ENCODE measurements around the gene C10orf120. TPM values are rescaled to one million over a fixed set of nuclear protein-coding genes. Genes with fewer than 3 reads are reported as not detected.

Gene C10orf120
- total RNA-seq, 1 donor from 2014 or later, result not detected

DNA sequence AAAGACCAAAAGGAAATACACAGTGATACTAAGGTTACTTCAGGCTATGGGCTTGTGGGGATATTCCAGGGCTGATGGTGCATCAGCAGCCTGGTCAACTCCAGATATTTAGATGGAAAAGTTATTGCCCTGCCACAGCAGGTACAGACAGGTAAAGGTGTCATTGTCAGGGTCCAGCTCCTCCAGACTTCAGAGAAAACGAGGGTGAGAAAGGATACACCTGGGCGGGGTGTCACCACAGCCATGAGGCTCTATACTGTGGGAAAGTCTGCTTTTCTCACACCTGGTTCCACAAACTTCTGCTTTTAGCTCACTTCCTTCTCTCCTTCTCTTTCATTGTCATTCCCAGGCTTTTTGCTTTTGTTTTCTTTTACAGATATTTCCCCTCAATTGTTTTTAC lies 2.0 kb upstream of the C10orf120 start:
- no peaks in the 10 kb centered on the region for H3K9me3 Mint-ChIP-seq (ENCODE audit: unreplicated experiment)
- H3K4me3 Mint-ChIP-seq (ENCODE audit: unreplicated experiment), result no peak overlapping the region
- TF ChIP-seq, protein P1, sequence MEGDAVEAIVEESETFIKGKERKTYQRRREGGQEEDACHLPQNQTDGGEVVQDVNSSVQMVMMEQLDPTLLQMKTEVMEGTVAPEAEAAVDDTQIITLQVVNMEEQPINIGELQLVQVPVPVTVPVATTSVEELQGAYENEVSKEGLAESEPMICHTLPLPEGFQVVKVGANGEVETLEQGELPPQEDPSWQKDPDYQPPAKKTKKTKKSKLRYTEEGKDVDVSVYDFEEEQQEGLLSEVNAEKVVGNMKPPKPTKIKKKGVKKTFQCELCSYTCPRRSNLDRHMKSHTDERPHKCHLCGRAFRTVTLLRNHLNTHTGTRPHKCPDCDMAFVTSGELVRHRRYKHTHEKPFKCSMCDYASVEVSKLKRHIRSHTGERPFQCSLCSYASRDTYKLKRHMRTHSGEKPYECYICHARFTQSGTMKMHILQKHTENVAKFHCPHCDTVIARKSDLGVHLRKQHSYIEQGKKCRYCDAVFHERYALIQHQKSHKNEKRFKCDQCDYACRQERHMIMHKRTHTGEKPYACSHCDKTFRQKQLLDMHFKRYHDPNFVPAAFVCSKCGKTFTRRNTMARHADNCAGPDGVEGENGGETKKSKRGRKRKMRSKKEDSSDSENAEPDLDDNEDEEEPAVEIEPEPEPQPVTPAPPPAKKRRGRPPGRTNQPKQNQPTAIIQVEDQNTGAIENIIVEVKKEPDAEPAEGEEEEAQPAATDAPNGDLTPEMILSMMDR (IDR thresholded peaks at IDR 0.05), result no peak
- H3K4me1 Mint-ChIP-seq (ENCODE audit: unreplicated experiment), result peaks cover 1% of the 10 kb centered on the region
- H3K27me3 Mint-ChIP-seq (ENCODE audit: unreplicated experiment), result peaks cover 21% of the 10 kb centered on the region
- H3K36me3 Mint-ChIP-seq (ENCODE audit: unreplicated experiment), result no peaks in the 10 kb centered on the region
- H3K27ac Mint-ChIP-seq (ENCODE audit: unreplicated experiment), result no peak overlapping the region
- no peak for DNase-seq (ENCODE audit: extremely low spot score, unreplicated experiment)

DNA sequence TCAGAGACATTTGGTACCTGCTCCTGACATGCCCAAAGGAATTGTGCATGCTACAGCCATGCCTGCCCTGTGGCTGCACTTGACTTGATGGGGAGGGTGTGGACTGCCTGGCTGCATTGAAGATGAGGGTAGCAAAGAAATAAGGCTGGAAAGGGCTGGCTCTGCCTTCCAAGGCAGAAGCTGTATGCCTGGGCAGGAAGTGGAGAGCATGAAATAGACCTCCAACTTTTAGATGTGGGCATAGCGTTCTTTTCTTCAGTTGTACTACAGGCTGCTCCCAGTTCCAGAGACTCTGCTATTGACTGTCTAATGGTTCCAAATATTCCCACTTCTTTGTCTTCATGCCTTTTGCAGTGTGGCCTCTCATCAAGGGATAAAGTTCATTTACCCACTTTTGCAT lies 3.0 kb downstream of the C10orf120 start:
- DNase-seq (ENCODE audit: extremely low spot score, unreplicated experiment), result no peak
- no peak overlapping the region for H3K4me3 Mint-ChIP-seq (ENCODE audit: unreplicated experiment)
- H3K9me3 Mint-ChIP-seq (ENCODE audit: unreplicated experiment), result no peaks in the 10 kb centered on the region
- TF ChIP-seq, protein P1 (IDR thresholded peaks at IDR 0.05), result no peak
- H3K4me1 Mint-ChIP-seq (ENCODE audit: unreplicated experiment), result no peaks in the 10 kb centered on the region
- no peaks in the 10 kb centered on the region for H3K36me3 Mint-ChIP-seq (ENCODE audit: unreplicated experiment)
- H3K27ac Mint-ChIP-seq (ENCODE audit: unreplicated experiment), result no peak overlapping the region
- peaks cover 11% of the 10 kb centered on the region for H3K27me3 Mint-ChIP-seq (ENCODE audit: unreplicated experiment)

DNA sequence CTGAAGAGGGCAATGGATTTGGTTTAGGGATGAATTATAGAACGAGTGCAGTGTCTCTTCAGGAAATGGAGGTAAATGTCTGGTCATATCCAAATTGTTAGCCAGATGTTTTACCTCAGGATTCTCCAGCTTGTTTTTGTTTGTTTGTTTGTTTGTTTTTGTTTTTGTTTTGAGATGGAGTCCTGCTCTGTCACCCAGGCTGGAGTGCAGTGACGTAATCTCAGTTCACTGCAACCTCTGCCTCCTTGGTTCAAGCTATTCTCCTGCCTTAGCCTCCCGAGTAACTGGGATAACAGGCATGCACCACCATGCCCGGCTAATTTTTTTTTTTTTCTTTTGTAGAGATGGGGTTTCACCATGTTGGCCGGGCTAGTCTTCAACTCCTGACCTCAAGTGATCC lies 6.9 kb downstream of the C10orf120 start:
- no peaks in the 10 kb centered on the region for H3K4me1 Mint-ChIP-seq (ENCODE audit: unreplicated experiment)
- H3K36me3 Mint-ChIP-seq (ENCODE audit: unreplicated experiment), result no peaks in the 10 kb centered on the region
- no peak overlapping the region for H3K27ac Mint-ChIP-seq (ENCODE audit: unreplicated experiment)
- TF ChIP-seq, protein P1 (IDR thresholded peaks at IDR 0.05), result no peak
- peaks cover 7% of the 10 kb centered on the region for H3K27me3 Mint-ChIP-seq (ENCODE audit: unreplicated experiment)
- DNase-seq (ENCODE audit: extremely low spot score, unreplicated experiment), result no peak
- no peak overlapping the region for H3K4me3 Mint-ChIP-seq (ENCODE audit: unreplicated experiment)
- no peaks in the 10 kb centered on the region for H3K9me3 Mint-ChIP-seq (ENCODE audit: unreplicated experiment)

DNA sequence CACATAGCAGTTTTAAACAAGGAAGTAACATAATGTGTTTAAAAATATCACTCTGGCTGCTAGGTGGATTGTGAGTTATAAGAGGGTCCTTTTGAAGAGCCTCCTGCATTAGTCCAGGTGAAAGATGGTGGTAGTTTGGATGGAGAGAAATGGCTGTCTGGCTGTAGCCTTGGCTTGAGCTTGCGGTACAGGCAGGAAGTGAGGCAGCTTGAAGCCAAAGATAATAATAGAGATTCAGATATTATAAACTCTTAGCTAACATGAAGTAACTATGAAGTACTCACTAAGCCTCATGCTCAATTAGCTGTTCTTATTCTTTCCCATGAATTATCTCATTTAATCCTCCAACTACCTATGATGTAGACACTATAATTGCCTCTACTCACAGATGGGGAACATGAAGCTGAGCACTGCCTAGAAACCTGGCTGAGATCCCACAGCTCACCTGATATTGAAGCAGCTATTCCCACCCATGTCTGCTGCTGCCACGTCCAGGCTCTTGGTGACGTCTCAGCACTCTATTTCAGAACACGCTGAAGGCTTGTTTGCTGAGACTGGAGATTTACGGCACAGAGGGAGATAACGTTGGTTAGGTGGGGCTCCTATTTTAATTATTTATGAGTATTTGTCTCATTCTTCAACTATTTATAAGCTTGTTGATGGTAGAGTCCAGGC lies 10.4 kb downstream of the C10orf120 start:
- Mint-ChIP-seq H3K4me1 (ENCODE audit: unreplicated experiment) (no peaks in the 10 kb centered on the region), H3K36me3 (ENCODE audit: unreplicated experiment) (no peaks in the 10 kb centered on the region), H3K4me3 (ENCODE audit: unreplicated experiment) (no peak overlapping the region), H3K9me3 (ENCODE audit: unreplicated experiment) (no peaks in the 10 kb centered on the region), H3K27me3 (ENCODE audit: unreplicated experiment) (peaks cover 20% of the 10 kb centered on the region), H3K27ac (ENCODE audit: unreplicated experiment) (no peak overlapping the region)
- TF ChIP-seq, protein P1 (IDR thresholded peaks at IDR 0.05), result no peak
- no peak for DNase-seq (ENCODE audit: extremely low spot score, unreplicated experiment)

DNA sequence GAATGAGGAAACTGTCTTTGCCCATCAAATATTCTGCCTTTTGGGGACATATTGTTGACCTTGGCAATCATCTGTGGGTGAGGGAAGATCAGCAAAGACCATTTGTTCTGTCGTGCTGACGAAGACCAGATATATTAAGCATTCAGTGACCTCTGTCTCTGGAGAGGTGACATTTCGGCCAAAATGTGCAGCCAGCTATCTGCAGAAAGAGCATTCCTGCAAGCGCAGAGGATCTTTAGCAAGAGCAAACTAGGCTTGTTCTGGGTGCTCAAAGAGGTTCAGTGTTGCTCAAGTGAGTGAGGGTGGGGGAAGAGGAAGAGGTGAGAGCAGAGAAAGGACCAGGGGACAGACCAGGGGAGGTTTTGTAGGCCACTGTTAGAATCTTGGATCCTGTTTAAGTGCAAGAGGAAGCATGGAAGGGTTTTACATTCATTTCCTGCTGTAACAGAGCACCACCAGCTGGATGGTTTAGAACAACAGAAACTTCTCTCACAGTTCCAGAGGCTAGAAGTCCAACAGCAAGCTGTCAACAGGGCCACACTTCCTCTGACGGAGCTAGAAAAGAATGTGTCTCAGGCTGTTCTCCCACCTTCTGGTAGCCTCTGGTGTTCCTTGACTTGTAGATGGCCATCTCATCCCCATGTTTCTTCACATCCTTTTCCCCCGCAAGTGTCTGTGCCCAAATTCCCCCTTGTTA lies 11.2 kb downstream of the C10orf120 start:
- H3K36me3 Mint-ChIP-seq (ENCODE audit: unreplicated experiment), result no peaks in the 10 kb centered on the region
- H3K27me3 Mint-ChIP-seq (ENCODE audit: unreplicated experiment), result peaks cover 26% of the 10 kb centered on the region
- no peaks in the 10 kb centered on the region for H3K9me3 Mint-ChIP-seq (ENCODE audit: unreplicated experiment)
- H3K4me3 Mint-ChIP-seq (ENCODE audit: unreplicated experiment), result no peak overlapping the region
- no peak overlapping the region for H3K27ac Mint-ChIP-seq (ENCODE audit: unreplicated experiment)
- no peak for DNase-seq (ENCODE audit: extremely low spot score, unreplicated experiment)
- TF ChIP-seq, protein P1 (IDR thresholded peaks at IDR 0.05), result peak; percentile 20
- H3K4me1 Mint-ChIP-seq (ENCODE audit: unreplicated experiment), result no peaks in the 10 kb centered on the region
